ENCODE measurements around the gene FFAR2.

Gene FFAR2

GRCh38 chr19:35438096-35438495 lies 10.0 kb upstream of the FFAR2 start:
- POLR2A ChIA-PET: no interaction called here

GRCh38 chr19:35438527-35438926 lies 9.5 kb upstream of the FFAR2 start:
- POLR2A ChIA-PET: no interaction called here
- CTCF ChIA-PET: interaction anchor here (0.8 kb wide), 1 partner anchor 56 kb away, joined by 3 read pairs; no protein-coding TSS in a partner anchor
- no peak for DNase-seq (ENCODE audit: low read depth, low spot score)
- TF ChIP-seq, protein P1, sequence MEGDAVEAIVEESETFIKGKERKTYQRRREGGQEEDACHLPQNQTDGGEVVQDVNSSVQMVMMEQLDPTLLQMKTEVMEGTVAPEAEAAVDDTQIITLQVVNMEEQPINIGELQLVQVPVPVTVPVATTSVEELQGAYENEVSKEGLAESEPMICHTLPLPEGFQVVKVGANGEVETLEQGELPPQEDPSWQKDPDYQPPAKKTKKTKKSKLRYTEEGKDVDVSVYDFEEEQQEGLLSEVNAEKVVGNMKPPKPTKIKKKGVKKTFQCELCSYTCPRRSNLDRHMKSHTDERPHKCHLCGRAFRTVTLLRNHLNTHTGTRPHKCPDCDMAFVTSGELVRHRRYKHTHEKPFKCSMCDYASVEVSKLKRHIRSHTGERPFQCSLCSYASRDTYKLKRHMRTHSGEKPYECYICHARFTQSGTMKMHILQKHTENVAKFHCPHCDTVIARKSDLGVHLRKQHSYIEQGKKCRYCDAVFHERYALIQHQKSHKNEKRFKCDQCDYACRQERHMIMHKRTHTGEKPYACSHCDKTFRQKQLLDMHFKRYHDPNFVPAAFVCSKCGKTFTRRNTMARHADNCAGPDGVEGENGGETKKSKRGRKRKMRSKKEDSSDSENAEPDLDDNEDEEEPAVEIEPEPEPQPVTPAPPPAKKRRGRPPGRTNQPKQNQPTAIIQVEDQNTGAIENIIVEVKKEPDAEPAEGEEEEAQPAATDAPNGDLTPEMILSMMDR (IDR thresholded peaks at IDR 0.05; ENCODE audit: insufficient read depth, low read length, missing control alignments): no peak
- no peak overlapping the region for H3K4me3 ChIP-seq (ENCODE audit: low read depth, low read length)

More at GRCh38 chr19:35438096-35438495, 10.0 kb upstream of the FFAR2 start:
- DNase-seq (ENCODE audit: low read depth, low spot score): no peak
- TF ChIP-seq, protein P1 (IDR thresholded peaks at IDR 0.05; ENCODE audit: insufficient read depth, low read length, missing control alignments): no peak
- CTCF ChIA-PET: no interaction called here
- no peak overlapping the region for H3K4me3 ChIP-seq (ENCODE audit: low read depth, low read length)

DNA sequence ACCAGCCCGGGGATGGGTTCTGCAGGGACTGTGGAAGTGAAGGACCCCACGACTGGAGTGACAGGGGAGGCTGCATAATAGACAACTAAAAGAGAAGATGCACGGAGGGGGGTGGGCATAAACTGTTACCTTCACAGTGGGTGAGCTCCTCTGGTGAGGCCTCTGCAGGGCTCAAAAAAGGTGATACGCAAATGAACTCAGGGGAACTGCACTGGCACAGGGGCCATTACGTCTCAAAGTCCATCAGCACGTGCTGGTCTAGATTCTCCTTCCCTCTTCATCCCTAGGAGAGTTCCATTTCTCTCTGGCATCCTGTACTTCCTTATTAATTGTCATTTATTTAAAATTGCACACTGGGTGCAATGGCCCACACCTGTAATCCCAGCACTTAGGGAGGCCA lies 8.1 kb upstream of the FFAR2 start:
- H3K4me3 ChIP-seq (ENCODE audit: low read depth, low read length): no peak overlapping the region
- POLR2A ChIA-PET: no interaction called here
- CTCF ChIA-PET: no interaction called here
- DNase-seq (ENCODE audit: low read depth, low spot score): no peak
- TF ChIP-seq, protein P1 (IDR thresholded peaks at IDR 0.05; ENCODE audit: insufficient read depth, low read length, missing control alignments): no peak

DNA sequence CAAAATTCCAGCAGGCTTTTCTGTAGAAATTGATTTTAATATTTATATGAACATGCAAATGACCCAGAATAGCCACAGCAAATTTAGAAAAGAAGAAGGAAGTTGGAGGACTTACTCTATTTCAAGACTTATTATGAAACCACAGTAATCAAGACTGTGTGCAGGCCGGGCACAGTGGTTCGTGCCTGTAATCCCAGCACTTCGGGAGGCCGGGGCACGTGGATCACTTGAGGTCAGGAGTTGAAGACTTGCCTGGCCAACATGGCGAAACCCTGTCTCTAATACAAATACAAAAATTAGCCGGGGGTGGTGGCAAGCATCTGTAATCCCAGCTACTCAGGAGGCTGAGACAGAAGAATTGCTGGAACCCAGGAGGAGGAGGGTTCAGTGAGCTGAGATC lies 6.0 kb upstream of the FFAR2 start:
- H3K4me3 ChIP-seq (ENCODE audit: low read depth, low read length): no peak overlapping the region
- no peak for DNase-seq (ENCODE audit: low read depth, low spot score)
- ChIA-PET CTCF (no interaction called here), POLR2A (no interaction called here)
- TF ChIP-seq, protein P1 (IDR thresholded peaks at IDR 0.05; ENCODE audit: insufficient read depth, low read length, missing control alignments): no peak

GRCh38 chr19:35444735-35445134 lies 3.3 kb upstream of the FFAR2 start:
- H3K4me3 ChIP-seq (ENCODE audit: low read depth, low read length): no peak overlapping the region
- CTCF ChIA-PET: no interaction called here
- POLR2A ChIA-PET: interaction anchor here (0.6 kb wide), 1 partner anchor 27 kb away, joined by 3 read pairs; no protein-coding TSS in a partner anchor
- TF ChIP-seq, protein P1 (IDR thresholded peaks at IDR 0.05; ENCODE audit: insufficient read depth, low read length, missing control alignments): no peak
- no peak for DNase-seq (ENCODE audit: low read depth, low spot score)

DNA sequence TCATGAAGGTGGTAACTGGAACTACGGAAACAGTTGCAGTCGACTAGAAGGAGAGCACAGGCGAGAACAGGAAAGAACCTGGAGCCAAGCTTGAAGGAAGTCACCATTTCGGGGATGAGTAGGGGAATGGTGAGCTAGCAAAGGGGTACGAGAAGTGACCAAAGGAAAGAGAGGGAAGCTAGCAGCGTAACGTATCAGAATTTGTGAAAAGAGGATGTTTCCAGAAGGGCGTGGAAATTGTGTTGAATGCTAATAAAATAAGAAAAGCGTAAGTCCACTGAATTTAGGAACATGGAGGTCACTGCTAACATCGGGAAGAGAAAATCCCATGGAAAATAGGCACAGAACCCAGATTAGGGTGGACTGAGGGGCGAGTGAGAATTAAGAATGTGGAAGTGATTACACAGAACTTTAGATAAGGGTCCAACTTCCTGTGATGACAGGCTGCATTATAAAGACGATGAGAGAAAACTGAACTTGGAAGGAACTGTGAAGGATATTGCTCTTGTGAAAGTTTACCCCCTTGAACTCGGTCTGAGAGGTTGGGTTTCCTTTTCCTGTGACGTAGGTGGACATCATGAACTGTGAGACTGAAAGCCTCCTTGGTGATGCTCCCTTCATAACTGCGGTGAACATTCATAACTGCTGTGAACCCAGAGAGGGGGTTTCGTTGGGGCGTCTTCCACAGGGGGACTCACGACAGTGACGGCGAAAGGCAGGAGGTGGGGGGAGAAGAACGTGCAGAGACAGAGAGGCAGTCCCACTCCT lies 2.0 kb upstream of the FFAR2 start:
- DNase-seq (ENCODE audit: low read depth, low spot score): no peak
- POLR2A ChIA-PET: no interaction called here
- CTCF ChIA-PET: no interaction called here

More for the DNA sequence above, 2.0 kb upstream of the FFAR2 start:
- no peak overlapping the region for H3K4me3 ChIP-seq (ENCODE audit: low read depth, low read length)
- TF ChIP-seq, protein P1 (IDR thresholded peaks at IDR 0.05; ENCODE audit: insufficient read depth, low read length, missing control alignments): no peak

Data from AG04449 (cell line).